ENCODE data around the gene LRRC1. TPM values are rescaled to one million over a fixed set of nuclear protein-coding genes. Genes with fewer than 3 reads are reported as not detected.

The LRRC1 gene
- total and polyA plus RNA-seq, 2 experiments from 2014 or later = 11.3 to 16.6 TPM

DNA sequence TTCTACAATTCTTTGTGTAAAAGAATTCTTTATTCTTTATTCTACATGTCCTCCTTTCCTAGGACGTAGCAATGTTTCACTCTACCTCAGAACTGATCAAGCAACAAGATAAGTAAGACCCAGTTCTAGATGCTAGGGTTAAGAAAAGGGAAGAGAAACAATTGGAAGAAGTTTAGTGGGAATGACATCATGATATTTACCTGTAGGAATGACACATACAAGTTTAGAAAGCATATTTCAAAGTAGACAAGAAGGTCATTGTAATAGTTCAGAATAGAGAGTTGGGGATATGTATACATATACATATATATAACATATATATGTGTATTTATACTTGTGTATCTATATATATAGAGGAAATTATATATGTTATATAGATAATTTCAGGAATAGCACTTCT lies 43.4 kb upstream of the LRRC1 start (continued):
- TF ChIP-seq NANOG (IDR thresholded peaks at IDR 0.05; ENCODE audit: borderline replicate concordance) (no peak), CREB1 (CRISPR knock-in tag; IDR thresholded peaks at IDR 0.05; ENCODE audit: low read depth) (no peak), EZH2phosphoT487 (IDR thresholded peaks at IDR 0.05; ENCODE audit: unreplicated experiment) (no peak), ZNF331 (CRISPR knock-in tag; IDR thresholded peaks at IDR 0.05; ENCODE audit: low read depth) (no peak), POLR2AphosphoS5 (IDR thresholded peaks at IDR 0.05; ENCODE audit: low read depth) (no peak), ZNF114 (CRISPR knock-in tag; IDR thresholded peaks at IDR 0.05) (no peak), EZH2 (IDR thresholded peaks at IDR 0.05; ENCODE audit: low read depth, unreplicated experiment) (no peak)
- TF ChIP-seq, protein P1, sequence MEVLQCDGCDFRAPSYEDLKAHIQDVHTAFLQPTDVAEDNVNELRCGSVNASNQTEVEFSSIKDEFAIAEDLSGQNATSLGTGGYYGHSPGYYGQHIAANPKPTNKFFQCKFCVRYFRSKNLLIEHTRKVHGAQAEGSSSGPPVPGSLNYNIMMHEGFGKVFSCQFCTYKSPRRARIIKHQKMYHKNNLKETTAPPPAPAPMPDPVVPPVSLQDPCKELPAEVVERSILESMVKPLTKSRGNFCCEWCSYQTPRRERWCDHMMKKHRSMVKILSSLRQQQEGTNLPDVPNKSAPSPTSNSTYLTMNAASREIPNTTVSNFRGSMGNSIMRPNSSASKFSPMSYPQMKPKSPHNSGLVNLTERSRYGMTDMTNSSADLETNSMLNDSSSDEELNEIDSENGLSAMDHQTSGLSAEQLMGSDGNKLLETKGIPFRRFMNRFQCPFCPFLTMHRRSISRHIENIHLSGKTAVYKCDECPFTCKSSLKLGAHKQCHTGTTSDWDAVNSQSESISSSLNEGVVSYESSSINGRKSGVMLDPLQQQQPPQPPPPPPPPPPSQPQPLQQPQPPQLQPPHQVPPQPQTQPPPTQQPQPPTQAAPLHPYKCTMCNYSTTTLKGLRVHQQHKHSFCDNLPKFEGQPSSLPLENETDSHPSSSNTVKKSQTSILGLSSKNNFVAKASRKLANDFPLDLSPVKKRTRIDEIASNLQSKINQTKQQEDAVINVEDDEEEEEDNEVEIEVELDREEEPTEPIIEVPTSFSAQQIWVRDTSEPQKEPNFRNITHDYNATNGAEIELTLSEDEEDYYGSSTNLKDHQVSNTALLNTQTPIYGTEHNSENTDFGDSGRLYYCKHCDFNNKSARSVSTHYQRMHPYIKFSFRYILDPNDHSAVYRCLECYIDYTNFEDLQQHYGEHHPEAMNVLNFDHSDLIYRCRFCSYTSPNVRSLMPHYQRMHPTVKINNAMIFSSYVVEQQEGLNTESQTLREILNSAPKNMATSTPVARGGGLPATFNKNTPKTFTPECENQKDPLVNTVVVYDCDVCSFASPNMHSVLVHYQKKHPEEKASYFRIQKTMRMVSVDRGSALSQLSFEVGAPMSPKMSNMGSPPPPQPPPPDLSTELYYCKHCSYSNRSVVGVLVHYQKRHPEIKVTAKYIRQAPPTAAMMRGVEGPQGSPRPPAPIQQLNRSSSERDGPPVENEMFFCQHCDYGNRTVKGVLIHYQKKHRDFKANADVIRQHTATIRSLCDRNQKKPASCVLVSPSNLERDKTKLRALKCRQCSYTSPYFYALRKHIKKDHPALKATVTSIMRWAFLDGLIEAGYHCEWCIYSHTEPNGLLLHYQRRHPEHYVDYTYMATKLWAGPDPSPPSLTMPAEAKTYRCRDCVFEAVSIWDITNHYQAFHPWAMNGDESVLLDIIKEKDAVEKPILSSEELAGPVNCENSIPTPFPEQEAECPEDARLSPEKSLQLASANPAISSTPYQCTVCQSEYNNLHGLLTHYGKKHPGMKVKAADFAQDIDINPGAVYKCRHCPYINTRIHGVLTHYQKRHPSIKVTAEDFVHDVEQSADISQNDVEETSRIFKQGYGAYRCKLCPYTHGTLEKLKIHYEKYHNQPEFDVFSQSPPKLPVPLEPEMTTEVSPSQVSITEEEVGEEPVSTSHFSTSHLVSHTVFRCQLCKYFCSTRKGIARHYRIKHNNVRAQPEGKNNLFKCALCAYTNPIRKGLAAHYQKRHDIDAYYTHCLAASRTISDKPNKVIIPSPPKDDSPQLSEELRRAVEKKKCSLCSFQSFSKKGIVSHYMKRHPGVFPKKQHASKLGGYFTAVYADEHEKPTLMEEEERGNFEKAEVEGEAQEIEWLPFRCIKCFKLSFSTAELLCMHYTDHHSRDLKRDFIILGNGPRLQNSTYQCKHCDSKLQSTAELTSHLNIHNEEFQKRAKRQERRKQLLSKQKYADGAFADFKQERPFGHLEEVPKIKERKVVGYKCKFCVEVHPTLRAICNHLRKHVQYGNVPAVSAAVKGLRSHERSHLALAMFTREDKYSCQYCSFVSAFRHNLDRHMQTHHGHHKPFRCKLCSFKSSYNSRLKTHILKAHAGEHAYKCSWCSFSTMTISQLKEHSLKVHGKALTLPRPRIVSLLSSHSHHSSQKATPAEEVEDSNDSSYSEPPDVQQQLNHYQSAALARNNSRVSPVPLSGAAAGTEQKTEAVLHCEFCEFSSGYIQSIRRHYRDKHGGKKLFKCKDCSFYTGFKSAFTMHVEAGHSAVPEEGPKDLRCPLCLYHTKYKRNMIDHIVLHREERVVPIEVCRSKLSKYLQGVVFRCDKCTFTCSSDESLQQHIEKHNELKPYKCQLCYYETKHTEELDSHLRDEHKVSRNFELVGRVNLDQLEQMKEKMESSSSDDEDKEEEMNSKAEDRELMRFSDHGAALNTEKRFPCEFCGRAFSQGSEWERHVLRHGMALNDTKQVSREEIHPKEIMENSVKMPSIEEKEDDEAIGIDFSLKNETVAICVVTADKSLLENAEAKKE (CRISPR knock-in tag; IDR thresholded peaks at IDR 0.05) = no peak

DNA sequence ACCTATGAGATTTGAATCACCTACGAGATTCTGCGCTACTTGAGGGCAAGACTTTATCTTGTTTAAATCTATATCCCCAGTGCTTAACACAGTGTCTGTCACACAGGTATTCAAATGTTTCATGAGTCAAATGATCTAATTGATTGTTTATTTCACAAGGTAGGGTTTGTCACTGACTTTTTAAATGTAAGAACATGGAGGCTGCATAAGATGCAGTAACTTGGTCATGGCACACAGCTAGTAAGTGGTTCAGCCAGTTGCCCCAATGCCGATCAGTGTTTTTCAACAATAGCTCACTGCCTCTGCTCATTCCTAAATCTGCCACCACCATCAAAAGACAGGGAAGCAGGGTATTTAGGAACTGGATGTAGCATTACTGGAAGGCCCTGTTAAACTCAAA lies 42.4 kb upstream of the LRRC1 start:
- H3K4me2 ChIP-seq = no peak overlapping the region

More for the DNA sequence above, 42.4 kb upstream of the LRRC1 start:
- Histone ChIP-seq H3K4me3 (no peak overlapping the region), H3K27ac (ENCODE audit: low read depth) (no peak overlapping the region), H3K36me3 (ENCODE audit: insufficient read depth) (no peaks in the 10 kb centered on the region), H3K9me2 (ENCODE audit: insufficient read depth) (no peaks in the 10 kb centered on the region), H2AFZ (no peak overlapping the region), H3K27me3 (ENCODE audit: insufficient read depth) (no peaks in the 10 kb centered on the region), H3K79me2 (replicated peaks; ENCODE audit: insufficient read depth) (no peaks in the 10 kb centered on the region), H4K20me1 (replicated peaks; ENCODE audit: insufficient read depth) (no peaks in the 10 kb centered on the region), H3K4me1 (ENCODE audit: insufficient read depth) (no peaks in the 10 kb centered on the region), H3F3A (replicated peaks; ENCODE audit: low read depth) (no peaks in the 10 kb centered on the region)
- no peaks in the 10 kb centered on the region for H3K9me3 Mint-ChIP-seq
- no peak for TF ChIP-seq STAT1 (IDR thresholded peaks at IDR 0.05; ENCODE audit: unreplicated experiment)
- no peak for ATAC-seq
- H3K4me1 Mint-ChIP-seq = peaks cover 7% of the 10 kb centered on the region
- H3K36me3 Mint-ChIP-seq (ENCODE audit: low read depth) = no peaks in the 10 kb centered on the region
- H3K4me3 Mint-ChIP-seq = no peak overlapping the region
- no peak overlapping the region for H3K27ac Mint-ChIP-seq
- H3K27me3 Mint-ChIP-seq (ENCODE audit: insufficient read depth, low read depth, poor library complexity) = no peaks in the 10 kb centered on the region
- no peak for DNase-seq (ENCODE audit: low spot score)
